Measurements from ENCODE around the gene CKMT2.

Gene CKMT2

DNA sequence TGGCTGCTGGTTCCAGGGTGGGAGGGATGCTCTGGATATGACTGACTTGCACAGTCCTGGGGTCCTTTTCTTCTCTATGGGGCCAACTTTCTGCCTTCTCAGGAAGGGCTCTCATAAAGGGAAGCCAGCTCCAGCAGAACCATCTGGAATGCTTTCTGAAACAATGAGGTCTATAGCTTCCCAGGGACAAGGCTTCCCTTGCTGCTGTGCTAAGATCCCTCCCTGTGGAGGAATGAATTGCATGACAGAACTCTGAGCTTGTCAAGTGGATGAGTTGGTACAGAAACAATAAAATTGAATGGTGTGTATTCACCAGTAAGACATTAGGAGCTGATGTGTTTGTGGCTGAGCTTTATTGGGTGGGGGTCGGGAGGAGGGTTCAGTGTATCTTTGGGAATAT lies 19.8 kb downstream of the CKMT2 start:
- Histone ChIP-seq H4K20me1 (ENCODE audit: insufficient read depth, low read length) (no peaks in the 10 kb centered on the region), H3K9ac (ENCODE audit: low read depth, low read length) (no peak overlapping the region), H3K9me3 (ENCODE audit: insufficient read depth, low read length, severe bottlenecking) (no peaks in the 10 kb centered on the region), H3K27me3 (ENCODE audit: insufficient read depth, low read length, poor library complexity) (no peaks in the 10 kb centered on the region), H3K27ac (ENCODE audit: low read length) (no peak overlapping the region), H3K79me2 (ENCODE audit: insufficient read depth, low read length) (no peaks in the 10 kb centered on the region), H2AFZ (ENCODE audit: low read depth, low read length) (no peak overlapping the region), H3K36me3 (ENCODE audit: insufficient read depth, low read length) (peaks cover 3% of the 10 kb centered on the region; the same call in 1 of the 2 replicates), H3K4me1 (ENCODE audit: insufficient read depth, low read length) (no peaks in the 10 kb centered on the region), H3K4me2 (ENCODE audit: insufficient read depth, low read length) (no peak overlapping the region), H3K4me3 (ENCODE audit: low read depth in 1 of 2, low read length in 2 of 2) (no peak overlapping the region)
- no peak for ATAC-seq (ENCODE audit: insufficient read depth, low read depth)
- no peak for DNase-seq
- TF ChIP-seq, protein P1, sequence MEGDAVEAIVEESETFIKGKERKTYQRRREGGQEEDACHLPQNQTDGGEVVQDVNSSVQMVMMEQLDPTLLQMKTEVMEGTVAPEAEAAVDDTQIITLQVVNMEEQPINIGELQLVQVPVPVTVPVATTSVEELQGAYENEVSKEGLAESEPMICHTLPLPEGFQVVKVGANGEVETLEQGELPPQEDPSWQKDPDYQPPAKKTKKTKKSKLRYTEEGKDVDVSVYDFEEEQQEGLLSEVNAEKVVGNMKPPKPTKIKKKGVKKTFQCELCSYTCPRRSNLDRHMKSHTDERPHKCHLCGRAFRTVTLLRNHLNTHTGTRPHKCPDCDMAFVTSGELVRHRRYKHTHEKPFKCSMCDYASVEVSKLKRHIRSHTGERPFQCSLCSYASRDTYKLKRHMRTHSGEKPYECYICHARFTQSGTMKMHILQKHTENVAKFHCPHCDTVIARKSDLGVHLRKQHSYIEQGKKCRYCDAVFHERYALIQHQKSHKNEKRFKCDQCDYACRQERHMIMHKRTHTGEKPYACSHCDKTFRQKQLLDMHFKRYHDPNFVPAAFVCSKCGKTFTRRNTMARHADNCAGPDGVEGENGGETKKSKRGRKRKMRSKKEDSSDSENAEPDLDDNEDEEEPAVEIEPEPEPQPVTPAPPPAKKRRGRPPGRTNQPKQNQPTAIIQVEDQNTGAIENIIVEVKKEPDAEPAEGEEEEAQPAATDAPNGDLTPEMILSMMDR (IDR thresholded peaks at IDR 0.05; ENCODE audit: borderline replicate concordance, extremely low read depth, low read length, poor library complexity, severe bottlenecking): no peak

DNA sequence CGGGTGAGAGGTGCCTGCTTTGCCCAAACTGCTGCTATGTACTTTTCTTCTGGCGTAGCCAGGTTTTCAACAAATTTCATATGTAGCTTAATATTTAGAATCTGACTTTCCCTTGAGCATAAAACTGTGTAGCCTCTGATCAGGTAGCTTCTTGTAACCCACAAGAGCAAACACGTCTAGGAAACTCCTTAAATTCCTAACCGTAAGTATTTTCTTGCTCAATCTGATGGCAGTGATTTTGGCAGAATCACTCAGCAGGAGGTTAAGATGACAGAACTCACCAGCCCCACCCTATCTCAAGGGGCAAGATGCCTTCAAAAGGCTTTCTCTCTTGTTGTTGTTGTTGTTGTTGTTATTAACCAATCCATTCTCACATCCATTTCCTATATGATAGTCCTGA lies 20.8 kb downstream of the CKMT2 start:
- no peaks in the 10 kb centered on the region for H3K27me3 ChIP-seq (ENCODE audit: insufficient read depth, low read length, poor library complexity)
- ATAC-seq (ENCODE audit: insufficient read depth, low read depth): no peak
- H3K4me2 ChIP-seq (ENCODE audit: insufficient read depth, low read length): no peak overlapping the region
- H4K20me1 ChIP-seq (ENCODE audit: insufficient read depth, low read length): no peaks in the 10 kb centered on the region
- no peaks in the 10 kb centered on the region for H3K4me1 ChIP-seq (ENCODE audit: insufficient read depth, low read length)
- no peak overlapping the region for H3K4me3 ChIP-seq (ENCODE audit: low read depth in 1 of 2, low read length in 2 of 2)
- H2AFZ ChIP-seq (ENCODE audit: low read depth, low read length): no peak overlapping the region
- H3K36me3 ChIP-seq (ENCODE audit: insufficient read depth, low read length): peaks cover 3% of the 10 kb centered on the region; the same call in 1 of the 2 replicates
- no peak overlapping the region for H3K27ac ChIP-seq (ENCODE audit: low read length)
- TF ChIP-seq EZH2 (IDR thresholded peaks at IDR 0.05; ENCODE audit: borderline replicate concordance, low read depth, low read length, severe bottlenecking): no peak
- TF ChIP-seq, protein P1 (IDR thresholded peaks at IDR 0.05; ENCODE audit: borderline replicate concordance, extremely low read depth, low read length, poor library complexity, severe bottlenecking): no peak
- H3K9me3 ChIP-seq (ENCODE audit: insufficient read depth, low read length, severe bottlenecking): no peaks in the 10 kb centered on the region
- DNase-seq: no peak
- H3K79me2 ChIP-seq (ENCODE audit: insufficient read depth, low read length): peaks cover 1% of the 10 kb centered on the region; the same call in 1 of the 2 replicates
- no peak overlapping the region for H3K9ac ChIP-seq (ENCODE audit: low read depth, low read length)

DNA sequence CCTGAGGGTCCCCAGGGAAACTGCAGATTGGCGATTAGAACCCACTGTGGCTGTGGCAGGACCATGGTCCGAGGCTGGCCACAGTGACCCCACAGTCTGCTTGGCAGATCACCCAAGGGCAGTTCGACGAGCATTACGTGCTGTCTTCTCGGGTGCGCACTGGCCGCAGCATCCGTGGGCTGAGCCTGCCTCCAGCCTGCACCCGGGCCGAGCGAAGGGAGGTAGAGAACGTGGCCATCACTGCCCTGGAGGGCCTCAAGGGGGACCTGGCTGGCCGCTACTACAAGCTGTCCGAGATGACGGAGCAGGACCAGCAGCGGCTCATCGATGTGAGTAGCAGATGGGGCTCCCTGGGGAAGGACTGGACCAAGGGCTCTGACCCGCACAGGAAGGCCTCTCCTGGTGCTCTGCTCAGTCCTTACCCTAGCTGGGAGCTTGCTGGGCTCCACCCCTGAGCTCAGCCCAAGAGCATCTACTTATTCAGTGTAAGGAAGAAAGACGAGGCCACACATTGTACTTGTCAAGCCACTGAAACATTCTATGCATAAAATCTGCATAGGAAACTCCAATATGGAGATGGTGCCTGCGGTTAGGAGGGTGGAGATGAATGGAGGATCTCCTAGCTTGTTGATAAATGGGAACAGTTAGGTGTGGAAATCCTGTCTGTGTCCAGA lies 21.9 kb downstream of the CKMT2 start:
- Histone ChIP-seq H3K9me3 (ENCODE audit: insufficient read depth, low read length, severe bottlenecking) (no peaks in the 10 kb centered on the region), H3K4me1 (ENCODE audit: insufficient read depth, low read length) (no peaks in the 10 kb centered on the region), H3K27me3 (ENCODE audit: insufficient read depth, low read length, poor library complexity) (no peaks in the 10 kb centered on the region), H3K4me2 (ENCODE audit: insufficient read depth, low read length) (no peak overlapping the region), H2AFZ (ENCODE audit: low read depth, low read length) (no peak overlapping the region), H3K79me2 (ENCODE audit: insufficient read depth, low read length) (peaks cover 9% of the 10 kb centered on the region; the same call in 1 of the 2 replicates), H3K36me3 (ENCODE audit: insufficient read depth, low read length) (peaks cover 3% of the 10 kb centered on the region; the same call in 1 of the 2 replicates), H4K20me1 (ENCODE audit: insufficient read depth, low read length) (no peaks in the 10 kb centered on the region), H3K27ac (ENCODE audit: low read length) (no peak overlapping the region), H3K9ac (ENCODE audit: low read depth, low read length) (no peak overlapping the region), H3K4me3 (ENCODE audit: low read depth in 1 of 2, low read length in 2 of 2) (no peak overlapping the region)
- TF ChIP-seq, protein P1 (IDR thresholded peaks at IDR 0.05; ENCODE audit: borderline replicate concordance, extremely low read depth, low read length, poor library complexity, severe bottlenecking): no peak
- no peak for TF ChIP-seq EZH2 (IDR thresholded peaks at IDR 0.05; ENCODE audit: borderline replicate concordance, low read depth, low read length, severe bottlenecking)
- ATAC-seq (ENCODE audit: insufficient read depth, low read depth) (no peak), DNase-seq (no peak)
